GM12878 (cell line): ENCODE results near the gene CCDC88C.

ENCODE experiments used
- CHD2 ChIP-seq: IDR thresholded peaks from 2 replicates; pipeline ENCODE4 v1.6.1; 2011; ENCODE audit warnings: low read depth, low read length, improper control_type of control experiment, borderline replicate concordance
- CTCF ChIP-seq, 3 experiments: IDR thresholded peaks in 2 of 3; conservative IDR thresholded peaks in 1 of 3; 2 replicates each; pipeline ENCODE4 v1.5.1; 2011; ENCODE audit warnings: low read depth in 3 of 3, low read length in 3 of 3, mild to moderate bottlenecking in 3 of 3, control low read depth in 2 of 3, moderate library complexity in 2 of 3, inconsistent platforms in 1 of 3, mixed read lengths in 1 of 3; ENCODE audit not compliant: control insufficient read depth in 2 of 3, insufficient read depth in 1 of 3; ENCODE audit errors: extremely low read depth in 1 of 3
- JUNB ChIP-seq: IDR thresholded peaks from 2 replicates; pipeline ENCODE4 v1.6.1; 2016; ENCODE audit warnings: antibody characterized with exemption, mild to moderate bottlenecking
- KDM1A ChIP-seq: fragments of 200-600 bp; sonication (generic); IDR thresholded peaks from 2 replicates; pipeline ENCODE4 v1.6.1; 2016; ENCODE audit warnings: borderline replicate concordance
- MYC ChIP-seq: IDR thresholded peaks from 2 replicates; pipeline ENCODE4 v1.6.1; 2011; ENCODE audit warnings: mild to moderate bottlenecking, low read length, moderate library complexity, inconsistent platforms; ENCODE audit not compliant: insufficient read depth, insufficient replicate concordance, insufficient read length, severe bottlenecking
- NFIC ChIP-seq: IDR thresholded peaks from 2 replicates; pipeline ENCODE4 v1.6.1; 2012; ENCODE audit warnings: low read depth, mild to moderate bottlenecking, inconsistent platforms, low read length, moderate library complexity
- POLR2A ChIP-seq: IDR thresholded peaks from 2 replicates; pipeline ENCODE4 v1.6.1; 2011; ENCODE audit warnings: low read depth, mild to moderate bottlenecking, low read length
- PRDM15 ChIP-seq: fragments of 450-650 bp; formaldehyde crosslinking; IDR thresholded peaks from 2 replicates; pipeline ENCODE4 v1.4.0; 2020; ENCODE audit warnings: mild to moderate bottlenecking, moderate library complexity
- REST ChIP-seq: IDR thresholded peaks from 2 replicates; pipeline ENCODE4 v1.6.1; 2012; ENCODE audit warnings: mild to moderate bottlenecking, low read depth, low read length
- ZBTB33 ChIP-seq: fragments of 450-650 bp; IDR thresholded peaks from 2 replicates; pipeline ENCODE4 v1.6.1; 2017; ENCODE audit warnings: mild to moderate bottlenecking
- ZNF217 ChIP-seq: fragments of 450-650 bp; IDR thresholded peaks from 2 replicates; pipeline ENCODE4 v1.6.1; 2017; ENCODE audit warnings: antibody characterized with exemption, mild to moderate bottlenecking

GRCh38 chr14:91333650-91334039 is 84.0 kb downstream of the CCDC88C start:
- TF ChIP-seq CHD2 (no peak), KDM1A (no peak), CTCF (IDR thresholded peaks at IDR 0.05 in 2 of 3, conservative IDR thresholded peaks at IDR 0.05 in 1 of 3; ENCODE audit: control insufficient read depth in 2 of 3, extremely low read depth in 1 of 3, insufficient read depth in 1 of 3, low read depth in 3 of 3, low read length in 3 of 3) (no peak), PRDM15 (CRISPR knock-in tag) (no peak), MYC (no peak), NFIC (peak; percentile 73), POLR2A (no peak), ZNF217 (0 out of 2 replicates have a peak, but pooled peaks have one; percentile 22), JUNB (no peak), ZBTB33 (no peak), REST (no peak)
